ENCODE data around the gene INTS15. TPM values are rescaled to one million over a fixed set of nuclear protein-coding genes. Genes with fewer than 3 reads are reported as not detected.
"Not testable (repeated sequence)": the region's sequence is repeated elsewhere in the genome, so short reads cannot be mapped to it uniquely, and the experiment has no call there.

INTS15 gene
- total and polyA plus RNA-seq, 2 donors from 2014 or later: 16.9 to 26.7 TPM

GRCh38 chr7:6577369-6578113, 12.3 kb upstream of the INTS15 start, which contains the start of gene ZDHHC4:
Gene ZDHHC4 (plus strand): TSS chr7:6577454. CDS start chr7:6580562, 3,108 bp downstream.
- Histone ChIP-seq H3K27me3 (ENCODE audit: control insufficient read depth, insufficient read depth, low read length) (no peaks in the 10 kb centered on the region), H3K4me3 (ENCODE audit: low read length in 3 of 3) (peak within 1 kb of the TSS; percentile 61 to 81 (median 71)), H3K36me3 (ENCODE audit: control insufficient read depth in 2 of 3, insufficient read depth in 3 of 3, low read length in 3 of 3) (peaks cover 0 to 18% (median 8%) of the 10 kb centered on the region in 3 donors), H3K27ac (ENCODE audit: low read depth in 2 of 2, low read length in 2 of 2) (peak within 1 kb of the TSS; percentile 82 to 87), H3K9me3 (ENCODE audit: control insufficient read depth in 2 of 3, insufficient read depth in 1 of 3, low read length in 3 of 3) (no peaks in the 10 kb centered on the region), H3K9ac (ENCODE audit: low read length in 3 of 3) (peak within 1 kb of the TSS; percentile 20 to 70 (median 43)), H3K4me1 (ENCODE audit: control insufficient read depth in 2 of 3, insufficient read depth in 2 of 3, low read depth in 1 of 3, low read length in 3 of 3) (no peaks in the 10 kb centered on the region)
- TF ChIP-seq CTCF (IDR thresholded peaks at IDR 0.05; ENCODE audit: borderline replicate concordance, extremely low read depth, insufficient read depth): no peak
- DNase-seq (peak; percentile 90 to 97 (median 94)), FAIRE-seq (no peak)
- intact Hi-C loops (cut with DNase I): no loop called here

GRCh38 chr7:6578114-6579084, 11.4 kb upstream of the INTS15 start:
- Histone ChIP-seq H3K9ac (ENCODE audit: low read length in 3 of 3) (no peak overlapping the region), H3K4me3 (ENCODE audit: low read length in 3 of 3) (peak overlapping the region in 1 of 3 donors; percentile 81), H3K9me3 (ENCODE audit: control insufficient read depth in 2 of 3, insufficient read depth in 1 of 3, low read length in 3 of 3) (no peaks in the 10 kb centered on the region), H3K27me3 (ENCODE audit: control insufficient read depth, insufficient read depth, low read length) (no peaks in the 10 kb centered on the region), H3K4me1 (ENCODE audit: control insufficient read depth in 2 of 3, insufficient read depth in 2 of 3, low read depth in 1 of 3, low read length in 3 of 3) (no peaks in the 10 kb centered on the region), H3K36me3 (ENCODE audit: control insufficient read depth in 2 of 3, insufficient read depth in 3 of 3, low read length in 3 of 3) (peaks cover 0 to 26% (median 11%) of the 10 kb centered on the region in 3 donors), H3K27ac (ENCODE audit: low read depth in 2 of 2, low read length in 2 of 2) (peak overlapping the region in 1 of 2 donors; percentile 87)
- no peak for TF ChIP-seq CTCF (IDR thresholded peaks at IDR 0.05; ENCODE audit: borderline replicate concordance, extremely low read depth, insufficient read depth)
- DNase-seq (no peak), FAIRE-seq (no peak)
- intact Hi-C loops (cut with DNase I): no loop called here

GRCh38 chr7:6579446-6579845, 10.4 kb upstream of the INTS15 start:
- Histone ChIP-seq H3K27ac (ENCODE audit: low read depth in 2 of 2, low read length in 2 of 2) (no peak overlapping the region), H3K36me3 (ENCODE audit: control insufficient read depth in 2 of 3, insufficient read depth in 3 of 3, low read length in 3 of 3) (peaks cover 0 to 31% (median 14%) of the 10 kb centered on the region in 3 donors), H3K9ac (ENCODE audit: low read length in 3 of 3) (no peak overlapping the region), H3K27me3 (ENCODE audit: control insufficient read depth, insufficient read depth, low read length) (no peaks in the 10 kb centered on the region), H3K9me3 (ENCODE audit: control insufficient read depth in 2 of 3, insufficient read depth in 1 of 3, low read length in 3 of 3) (no peaks in the 10 kb centered on the region), H3K4me3 (ENCODE audit: low read length in 3 of 3) (no peak overlapping the region), H3K4me1 (ENCODE audit: control insufficient read depth in 2 of 3, insufficient read depth in 2 of 3, low read depth in 1 of 3, low read length in 3 of 3) (no peaks in the 10 kb centered on the region)
- no peak for TF ChIP-seq CTCF (IDR thresholded peaks at IDR 0.05; ENCODE audit: borderline replicate concordance, extremely low read depth, insufficient read depth)
- DNase-seq (no peak), FAIRE-seq (no peak)
- intact Hi-C loops (cut with DNase I): no loop called here

- H3K27me3 ChIP-seq (ENCODE audit: control insufficient read depth, insufficient read depth, low read length); H3K9ac ChIP-seq (ENCODE audit: low read length in 3 of 3); H3K4me1 ChIP-seq (ENCODE audit: control insufficient read depth in 2 of 3, insufficient read depth in 2 of 3, low read depth in 1 of 3, low read length in 3 of 3); H3K4me3 ChIP-seq (ENCODE audit: low read length in 3 of 3); H3K9me3 ChIP-seq (ENCODE audit: control insufficient read depth in 2 of 3, insufficient read depth in 1 of 3, low read length in 3 of 3); DNase-seq; intact Hi-C loops (cut with DNase I); FAIRE-seq; H3K27ac ChIP-seq (ENCODE audit: low read depth in 2 of 2, low read length in 2 of 2): not testable (repeated sequence)
- H3K36me3 ChIP-seq (ENCODE audit: control insufficient read depth in 2 of 3, insufficient read depth in 3 of 3, low read length in 3 of 3): peaks cover 0 to 44% (median 17%) of the 10 kb centered on the region in 3 donors
Measured at GRCh38 chr7:6585746-6586432, 3.9 kb upstream of the INTS15 start.
